ENCODE results near the gene CCL18. TPM values are rescaled to one million over a fixed set of nuclear protein-coding genes. Genes with fewer than 3 reads are reported as not detected.
"Not testable (repeated sequence)": the region's sequence is repeated elsewhere in the genome, so short reads cannot be mapped to it uniquely, and the experiment has no call there.

CCL18 gene
- total RNA-seq, 6 experiments from 2014 or later = not detected

- DNase-seq = no peak
- Mint-ChIP-seq H3K4me3 (no peak overlapping the region), H3K36me3 (ENCODE audit: low read depth) (no peaks in the 10 kb centered on the region), H3K27me3 (ENCODE audit: insufficient read depth) (peaks cover 2% of the 10 kb centered on the region; the same call in 1 of the 2 replicates), H3K4me1 (ENCODE audit: low read depth) (no peaks in the 10 kb centered on the region), H3K9me3 (peaks cover 20% of the 10 kb centered on the region), H3K27ac (no peak overlapping the region)
- no peak for TF ChIP-seq CTCF (IDR thresholded peaks at IDR 0.05)
Measured at GRCh38 chr17:36086791-36087190, 22.7 kb downstream of the CCL18 start.

- H3K4me3 Mint-ChIP-seq; H3K27ac Mint-ChIP-seq; H3K36me3 Mint-ChIP-seq (ENCODE audit: low read depth); H3K27me3 Mint-ChIP-seq (ENCODE audit: insufficient read depth); DNase-seq; H3K4me1 Mint-ChIP-seq (ENCODE audit: low read depth): not testable (repeated sequence)
- peaks cover 22% of the 10 kb centered on the region for H3K9me3 Mint-ChIP-seq
Measured at GRCh38 chr17:36087471-36087870, 23.4 kb downstream of the CCL18 start.

- H3K36me3 Mint-ChIP-seq (ENCODE audit: low read depth); H3K4me1 Mint-ChIP-seq (ENCODE audit: low read depth); H3K4me3 Mint-ChIP-seq; H3K27ac Mint-ChIP-seq; H3K27me3 Mint-ChIP-seq (ENCODE audit: insufficient read depth); DNase-seq: not testable (repeated sequence)
- peaks cover 22% of the 10 kb centered on the region for H3K9me3 Mint-ChIP-seq
Measured at GRCh38 chr17:36087897-36088572, 24.0 kb downstream of the CCL18 start.

- Mint-ChIP-seq H3K36me3 (ENCODE audit: low read depth) (no peaks in the 10 kb centered on the region), H3K27ac (no peak overlapping the region), H3K9me3 (peaks cover 28% of the 10 kb centered on the region), H3K4me1 (ENCODE audit: low read depth) (no peaks in the 10 kb centered on the region), H3K27me3 (ENCODE audit: insufficient read depth) (peaks cover 2% of the 10 kb centered on the region; the same call in 1 of the 2 replicates), H3K4me3 (no peak overlapping the region)
- TF ChIP-seq CTCF (IDR thresholded peaks at IDR 0.05) = no peak
- DNase-seq = no peak
Measured at GRCh38 chr17:36088670-36089338, 24.7 kb downstream of the CCL18 start.

- H3K27me3 Mint-ChIP-seq (ENCODE audit: insufficient read depth) = peaks cover under 1% of the 10 kb centered on the region; the same call in 1 of the 2 replicates
Measured at GRCh38 chr17:36089339-36089865, 25.3 kb downstream of the CCL18 start.

More at GRCh38 chr17:36089339-36089865, 25.3 kb downstream of the CCL18 start:
- H3K4me1 Mint-ChIP-seq (ENCODE audit: low read depth) = no peaks in the 10 kb centered on the region
- H3K36me3 Mint-ChIP-seq (ENCODE audit: low read depth) = no peaks in the 10 kb centered on the region
- no peak overlapping the region for H3K4me3 Mint-ChIP-seq
- DNase-seq = no peak
- no peak for TF ChIP-seq CTCF (IDR thresholded peaks at IDR 0.05)
- peaks cover 28% of the 10 kb centered on the region for H3K9me3 Mint-ChIP-seq
- no peak overlapping the region for H3K27ac Mint-ChIP-seq

All from HFFc6 (cell line).